Measurements from ENCODE around the gene GRID1. TPM values are rescaled to one million over a fixed set of nuclear protein-coding genes. Genes with fewer than 3 reads are reported as not detected.

GRID1 gene
- total RNA-seq, 1 donor: not detected

DNA sequence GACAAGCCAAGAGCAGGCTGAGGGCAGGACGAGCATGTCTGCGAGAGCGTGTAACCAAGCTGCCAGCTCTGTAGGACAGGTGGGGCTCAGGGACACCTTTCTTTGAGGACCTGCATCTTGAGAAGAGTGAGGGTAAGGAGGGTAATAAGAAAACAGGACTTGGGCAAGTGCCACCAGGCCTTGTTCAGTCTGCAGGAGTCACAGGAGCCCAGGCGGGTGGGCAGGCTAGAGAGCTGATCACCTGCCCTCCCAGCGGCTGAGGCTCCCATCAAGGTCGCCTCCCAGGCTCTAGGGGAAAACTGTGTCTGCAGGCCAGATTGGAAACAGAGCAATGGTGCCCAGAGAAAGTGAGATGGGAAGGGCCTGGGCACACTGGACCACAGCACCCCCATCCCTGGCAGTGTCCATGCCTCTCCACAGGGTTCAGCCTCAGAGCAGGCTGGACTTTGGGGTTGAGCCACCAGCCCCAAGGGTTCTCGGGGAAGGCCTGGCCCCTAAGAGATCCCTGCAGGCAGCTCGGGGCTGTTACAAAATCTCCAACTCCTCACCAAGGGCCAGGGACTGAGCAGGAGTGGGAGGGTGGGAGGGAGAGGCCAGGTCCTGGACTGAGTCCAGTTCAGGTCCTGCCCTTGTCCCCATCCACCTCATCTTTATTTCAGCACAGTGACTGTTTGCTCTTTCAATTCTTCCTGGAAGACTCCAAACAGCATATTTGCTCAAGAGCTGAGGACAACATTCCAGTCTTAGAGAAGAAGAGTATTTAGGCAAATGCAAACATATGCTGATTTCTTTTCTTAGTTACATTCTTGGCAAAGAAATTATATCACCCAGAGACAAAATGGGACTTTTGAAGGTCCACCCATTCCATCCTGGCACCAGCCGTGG, 161.9 kb downstream of the GRID1 start:
- TF ChIP-seq, protein P1, sequence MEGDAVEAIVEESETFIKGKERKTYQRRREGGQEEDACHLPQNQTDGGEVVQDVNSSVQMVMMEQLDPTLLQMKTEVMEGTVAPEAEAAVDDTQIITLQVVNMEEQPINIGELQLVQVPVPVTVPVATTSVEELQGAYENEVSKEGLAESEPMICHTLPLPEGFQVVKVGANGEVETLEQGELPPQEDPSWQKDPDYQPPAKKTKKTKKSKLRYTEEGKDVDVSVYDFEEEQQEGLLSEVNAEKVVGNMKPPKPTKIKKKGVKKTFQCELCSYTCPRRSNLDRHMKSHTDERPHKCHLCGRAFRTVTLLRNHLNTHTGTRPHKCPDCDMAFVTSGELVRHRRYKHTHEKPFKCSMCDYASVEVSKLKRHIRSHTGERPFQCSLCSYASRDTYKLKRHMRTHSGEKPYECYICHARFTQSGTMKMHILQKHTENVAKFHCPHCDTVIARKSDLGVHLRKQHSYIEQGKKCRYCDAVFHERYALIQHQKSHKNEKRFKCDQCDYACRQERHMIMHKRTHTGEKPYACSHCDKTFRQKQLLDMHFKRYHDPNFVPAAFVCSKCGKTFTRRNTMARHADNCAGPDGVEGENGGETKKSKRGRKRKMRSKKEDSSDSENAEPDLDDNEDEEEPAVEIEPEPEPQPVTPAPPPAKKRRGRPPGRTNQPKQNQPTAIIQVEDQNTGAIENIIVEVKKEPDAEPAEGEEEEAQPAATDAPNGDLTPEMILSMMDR (IDR thresholded peaks at IDR 0.05; ENCODE audit: insufficient read depth, low read depth, low read length): no peak
- no peak overlapping the region for H3K4me3 ChIP-seq (ENCODE audit: low read depth, low read length)
- no peak for DNase-seq (ENCODE audit: low read depth)

DNA sequence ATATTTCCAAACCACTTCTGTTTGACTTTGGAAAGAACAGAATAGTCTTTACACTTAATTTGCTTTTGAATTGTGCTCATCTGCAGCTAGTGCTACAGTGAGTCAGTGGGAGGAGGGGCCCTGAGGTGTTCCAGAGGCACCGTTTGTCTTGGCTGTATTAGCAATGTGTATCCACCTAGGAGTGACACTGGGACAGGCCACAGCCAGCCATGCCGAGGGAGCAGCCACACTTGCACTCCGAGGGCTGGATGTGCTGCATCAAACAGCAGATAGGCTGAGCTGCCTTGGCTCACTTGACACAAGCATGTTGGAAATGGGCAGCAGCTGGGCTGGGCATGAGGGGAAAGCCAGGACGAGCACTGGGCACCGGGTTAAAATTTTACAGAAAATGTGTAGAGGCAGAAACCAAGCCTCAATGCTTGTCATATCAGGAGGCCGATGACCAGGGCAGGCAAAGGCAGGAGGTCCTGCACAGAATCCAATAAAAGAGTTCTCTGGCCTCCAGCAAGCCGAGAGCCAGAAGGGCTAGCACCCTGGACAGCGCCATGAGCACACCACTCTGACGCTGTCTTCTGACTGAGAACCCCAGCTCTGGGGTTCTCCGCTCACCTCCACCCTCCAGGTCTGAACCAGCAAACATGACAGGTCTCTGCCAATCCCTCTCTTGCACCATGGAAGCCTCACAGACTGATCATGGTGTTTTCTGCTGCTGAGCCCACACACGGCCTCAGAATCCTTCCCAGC, 163.3 kb downstream of the GRID1 start:
- TF ChIP-seq, protein P1 (IDR thresholded peaks at IDR 0.05; ENCODE audit: insufficient read depth, low read depth, low read length): no peak
- DNase-seq (ENCODE audit: low read depth): peak; percentile 1
- no peak overlapping the region for H3K4me3 ChIP-seq (ENCODE audit: low read depth, low read length)

DNA sequence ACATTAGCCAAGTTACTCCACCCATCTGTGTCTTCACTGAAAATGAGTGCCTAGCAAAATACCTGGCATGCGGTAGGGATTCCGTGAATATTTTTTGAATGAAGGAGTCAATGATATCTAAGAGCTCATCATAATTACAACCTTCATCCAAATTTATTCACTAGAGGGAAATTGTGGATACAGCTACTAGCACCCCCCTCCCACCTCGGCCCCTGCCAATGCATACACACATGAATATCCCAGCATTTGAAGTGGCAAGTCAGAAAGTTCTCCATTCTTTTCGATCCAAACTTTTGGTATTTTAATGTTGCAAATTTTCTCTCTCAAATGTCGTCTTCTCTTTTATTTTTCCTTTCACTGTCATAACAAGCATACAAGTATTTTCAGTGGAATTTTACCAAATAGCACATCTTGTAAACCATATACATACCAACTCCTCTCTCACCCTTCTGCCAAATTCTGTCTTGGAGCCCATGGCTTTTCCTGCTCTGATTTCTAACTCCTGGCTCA, 164.3 kb downstream of the GRID1 start:
- TF ChIP-seq, protein P1 (IDR thresholded peaks at IDR 0.05; ENCODE audit: insufficient read depth, low read depth, low read length): no peak
- no peak overlapping the region for H3K4me3 ChIP-seq (ENCODE audit: low read depth, low read length)
- no peak for DNase-seq (ENCODE audit: low read depth)

DNA sequence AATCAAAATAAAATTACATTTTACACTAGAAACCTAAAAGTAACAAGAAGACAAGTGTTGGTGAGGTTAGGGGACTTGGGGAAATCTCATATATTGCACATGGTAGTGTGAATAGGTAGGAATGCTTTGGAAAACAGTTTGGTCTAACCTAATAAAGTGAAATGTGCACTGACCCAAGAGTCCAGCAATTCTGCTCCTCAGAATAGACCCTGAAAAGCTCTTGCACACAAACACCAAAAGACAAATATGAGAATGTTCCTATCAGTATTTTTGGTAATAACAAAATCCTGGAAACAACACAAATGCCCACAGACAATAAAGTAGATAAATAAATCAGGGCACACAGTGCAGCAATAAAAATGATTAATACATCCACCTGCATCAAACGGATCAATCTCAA, 165.7 kb downstream of the GRID1 start:
- TF ChIP-seq, protein P1 (IDR thresholded peaks at IDR 0.05; ENCODE audit: insufficient read depth, low read depth, low read length): no peak
- H3K4me3 ChIP-seq (ENCODE audit: low read depth, low read length): no peak overlapping the region
- no peak for DNase-seq (ENCODE audit: low read depth)

DNA sequence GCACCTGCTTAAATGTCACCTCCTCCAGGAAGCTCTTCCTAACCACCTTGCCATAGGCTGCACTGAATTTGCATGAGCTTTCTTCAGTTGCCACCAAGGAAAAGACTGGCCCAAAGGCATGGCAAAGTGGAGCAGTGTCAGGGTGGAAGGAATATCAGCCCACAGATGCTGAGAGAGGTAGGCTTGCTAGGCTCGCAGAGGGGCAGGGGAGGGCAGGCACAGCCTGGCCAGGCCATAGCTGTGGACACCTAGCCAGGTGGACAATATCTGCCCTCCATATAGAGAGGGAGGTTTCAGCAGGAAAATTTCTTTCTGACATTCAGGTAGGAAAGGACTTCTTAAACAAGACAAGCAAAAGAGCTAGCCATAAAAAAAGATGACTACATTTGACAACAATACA, 166.3 kb downstream of the GRID1 start:
- no peak for DNase-seq (ENCODE audit: low read depth)
- TF ChIP-seq, protein P1 (IDR thresholded peaks at IDR 0.05; ENCODE audit: insufficient read depth, low read depth, low read length): no peak
- H3K4me3 ChIP-seq (ENCODE audit: low read depth, low read length): no peak overlapping the region

DNA sequence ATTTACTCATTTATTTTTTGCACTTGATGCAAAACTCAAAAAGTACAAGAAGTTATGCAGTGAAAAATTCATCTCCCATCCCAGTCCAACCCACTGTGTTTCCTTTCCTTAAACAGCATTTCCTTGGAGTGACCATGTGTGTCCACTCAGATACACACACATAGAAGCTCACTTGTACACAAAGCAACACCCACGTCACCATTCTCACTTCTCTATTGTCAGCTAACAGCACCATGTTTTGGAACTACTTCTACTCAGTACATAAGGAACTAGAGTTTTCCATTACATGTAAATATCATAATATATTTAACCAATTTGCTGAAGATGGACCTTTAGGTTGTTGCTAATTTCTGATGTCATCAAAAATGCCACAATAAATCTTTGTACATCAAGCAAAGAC, 167.6 kb downstream of the GRID1 start:
- TF ChIP-seq, protein P1 (IDR thresholded peaks at IDR 0.05; ENCODE audit: insufficient read depth, low read depth, low read length): no peak
- no peak for DNase-seq (ENCODE audit: low read depth)
- no peak overlapping the region for H3K4me3 ChIP-seq (ENCODE audit: low read depth, low read length)

All from fibroblast of villous mesenchyme (primary cell).